ENCODE results near the gene SEPTIN11.

The SEPTIN11 gene

DNA sequence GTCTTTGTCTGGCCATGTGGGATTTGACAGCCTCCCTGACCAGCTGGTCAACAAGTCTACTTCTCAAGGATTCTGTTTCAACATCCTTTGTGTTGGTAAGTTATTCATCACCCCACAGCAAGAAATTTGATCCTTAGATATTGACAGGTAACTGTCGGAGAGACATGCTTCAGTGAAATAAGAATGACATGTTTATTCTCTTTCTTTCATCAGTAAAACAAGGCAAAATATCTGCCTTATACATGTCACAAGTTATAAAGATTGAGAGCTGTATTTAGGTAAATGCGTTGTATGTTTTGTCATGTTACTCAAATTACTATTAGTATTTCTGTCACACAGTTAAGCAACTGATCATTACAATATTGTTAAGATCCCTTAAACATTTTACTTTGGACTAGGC, 46.9 kb downstream of the SEPTIN11 start:
- Histone ChIP-seq H3K36me3 (replicated peaks) (peaks cover 42% of the 10 kb centered on the region), H3K27ac (no peak overlapping the region), H3K4me3 (ENCODE audit: low read depth, low read length) (no peak overlapping the region), H3K27me3 (replicated peaks) (no peaks in the 10 kb centered on the region)
- in situ Hi-C loops (cut with HindIII; ENCODE audit: low pct_ligation_motif_present, low sequenced_read_pairs) = no loop called here
- TF ChIP-seq, protein P1, sequence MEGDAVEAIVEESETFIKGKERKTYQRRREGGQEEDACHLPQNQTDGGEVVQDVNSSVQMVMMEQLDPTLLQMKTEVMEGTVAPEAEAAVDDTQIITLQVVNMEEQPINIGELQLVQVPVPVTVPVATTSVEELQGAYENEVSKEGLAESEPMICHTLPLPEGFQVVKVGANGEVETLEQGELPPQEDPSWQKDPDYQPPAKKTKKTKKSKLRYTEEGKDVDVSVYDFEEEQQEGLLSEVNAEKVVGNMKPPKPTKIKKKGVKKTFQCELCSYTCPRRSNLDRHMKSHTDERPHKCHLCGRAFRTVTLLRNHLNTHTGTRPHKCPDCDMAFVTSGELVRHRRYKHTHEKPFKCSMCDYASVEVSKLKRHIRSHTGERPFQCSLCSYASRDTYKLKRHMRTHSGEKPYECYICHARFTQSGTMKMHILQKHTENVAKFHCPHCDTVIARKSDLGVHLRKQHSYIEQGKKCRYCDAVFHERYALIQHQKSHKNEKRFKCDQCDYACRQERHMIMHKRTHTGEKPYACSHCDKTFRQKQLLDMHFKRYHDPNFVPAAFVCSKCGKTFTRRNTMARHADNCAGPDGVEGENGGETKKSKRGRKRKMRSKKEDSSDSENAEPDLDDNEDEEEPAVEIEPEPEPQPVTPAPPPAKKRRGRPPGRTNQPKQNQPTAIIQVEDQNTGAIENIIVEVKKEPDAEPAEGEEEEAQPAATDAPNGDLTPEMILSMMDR (IDR thresholded peaks at IDR 0.05; ENCODE audit: low read depth, low read length, missing control alignments) = no peak
- no peak for DNase-seq

GRCh38 chr4:76997077-76997476, 47.5 kb downstream of the SEPTIN11 start:
- in situ Hi-C loops (cut with HindIII; ENCODE audit: low pct_ligation_motif_present, low sequenced_read_pairs) = no loop called here
- Histone ChIP-seq H3K27me3 (replicated peaks) (no peaks in the 10 kb centered on the region), H3K36me3 (replicated peaks) (peaks cover 42% of the 10 kb centered on the region)

DNA sequence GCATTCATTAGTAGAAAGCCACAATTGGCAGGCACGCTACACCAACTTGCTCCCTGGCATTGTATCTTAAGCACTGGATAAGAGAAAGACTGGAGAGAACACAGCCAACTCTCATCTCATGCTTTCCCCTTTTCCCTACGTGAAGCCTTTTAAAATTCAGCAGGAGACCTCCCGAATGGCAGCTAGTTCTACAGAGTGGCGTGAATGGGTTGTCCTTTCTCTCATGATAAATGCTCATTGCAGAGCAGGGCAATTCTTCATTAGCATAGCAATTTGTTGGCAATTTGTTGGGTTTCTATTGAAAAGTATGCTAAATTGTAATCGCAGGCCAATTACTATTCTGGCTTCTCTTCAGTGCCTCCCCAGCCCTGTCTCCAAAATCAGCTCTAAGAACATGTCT, 48.0 kb downstream of the SEPTIN11 start:
- Histone ChIP-seq H3K36me3 (replicated peaks) (peaks cover 42% of the 10 kb centered on the region), H3K27me3 (replicated peaks) (no peaks in the 10 kb centered on the region), H3K4me3 (ENCODE audit: low read depth, low read length) (no peak overlapping the region), H3K27ac (no peak overlapping the region)
- in situ Hi-C loops (cut with HindIII; ENCODE audit: low pct_ligation_motif_present, low sequenced_read_pairs) = no loop called here
- TF ChIP-seq, protein P1 (IDR thresholded peaks at IDR 0.05; ENCODE audit: low read depth, low read length, missing control alignments) = no peak
- no peak for DNase-seq

More at GRCh38 chr4:76997077-76997476, 47.5 kb downstream of the SEPTIN11 start:
- no peak for DNase-seq
- TF ChIP-seq, protein P1 (IDR thresholded peaks at IDR 0.05; ENCODE audit: low read depth, low read length, missing control alignments) = no peak
- Histone ChIP-seq H3K4me3 (ENCODE audit: low read depth, low read length) (no peak overlapping the region), H3K27ac (no peak overlapping the region)

GRCh38 chr4:76998251-76998901, 48.8 kb downstream of the SEPTIN11 start:
- Histone ChIP-seq H3K4me3 (ENCODE audit: low read depth, low read length) (no peak overlapping the region), H3K27ac (peak overlapping the region; percentile 45), H3K27me3 (replicated peaks) (no peaks in the 10 kb centered on the region), H3K36me3 (replicated peaks) (peaks cover 47% of the 10 kb centered on the region)
- TF ChIP-seq, protein P1 (IDR thresholded peaks at IDR 0.05; ENCODE audit: low read depth, low read length, missing control alignments) = no peak
- peak; percentile 54 for DNase-seq
- in situ Hi-C loops (cut with HindIII; ENCODE audit: low pct_ligation_motif_present, low sequenced_read_pairs) = no loop called here

All from brain microvascular endothelial cell (primary cell).